Measurements from ENCODE around the gene CD99L2.

DNA sequence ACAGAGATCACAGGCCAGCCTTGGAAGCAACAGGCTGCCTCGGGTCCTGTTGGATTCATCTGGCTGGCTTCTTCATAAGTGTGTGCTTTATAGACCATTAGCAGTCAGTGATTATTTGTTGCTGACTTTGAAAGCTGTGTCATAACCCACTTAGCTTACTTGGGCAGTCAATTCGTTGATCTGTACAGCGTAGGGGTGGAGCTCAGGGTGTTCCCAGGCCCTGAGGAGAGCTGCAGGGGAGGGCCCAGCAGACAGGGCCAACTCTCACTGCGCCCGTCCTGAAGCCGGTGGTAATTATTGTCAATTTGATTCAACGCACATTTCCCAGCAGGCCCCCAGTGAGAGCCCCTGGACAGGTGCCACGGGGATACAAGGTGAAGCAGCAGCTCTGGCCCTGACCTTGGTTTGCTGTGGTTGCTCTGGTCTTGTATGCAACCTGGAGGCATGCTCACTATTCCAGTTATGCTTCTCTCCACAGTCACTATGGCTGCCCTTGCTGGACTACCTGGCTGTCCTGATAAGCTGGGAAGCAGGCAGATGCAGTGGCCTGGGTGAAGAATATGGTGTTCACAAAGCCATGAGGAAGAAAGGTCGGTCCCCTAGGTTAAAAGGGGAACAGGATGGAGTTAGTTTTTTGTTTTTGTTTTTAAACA is 44.6 kb upstream of the CD99L2 start:
- TF ChIP-seq, protein P1, sequence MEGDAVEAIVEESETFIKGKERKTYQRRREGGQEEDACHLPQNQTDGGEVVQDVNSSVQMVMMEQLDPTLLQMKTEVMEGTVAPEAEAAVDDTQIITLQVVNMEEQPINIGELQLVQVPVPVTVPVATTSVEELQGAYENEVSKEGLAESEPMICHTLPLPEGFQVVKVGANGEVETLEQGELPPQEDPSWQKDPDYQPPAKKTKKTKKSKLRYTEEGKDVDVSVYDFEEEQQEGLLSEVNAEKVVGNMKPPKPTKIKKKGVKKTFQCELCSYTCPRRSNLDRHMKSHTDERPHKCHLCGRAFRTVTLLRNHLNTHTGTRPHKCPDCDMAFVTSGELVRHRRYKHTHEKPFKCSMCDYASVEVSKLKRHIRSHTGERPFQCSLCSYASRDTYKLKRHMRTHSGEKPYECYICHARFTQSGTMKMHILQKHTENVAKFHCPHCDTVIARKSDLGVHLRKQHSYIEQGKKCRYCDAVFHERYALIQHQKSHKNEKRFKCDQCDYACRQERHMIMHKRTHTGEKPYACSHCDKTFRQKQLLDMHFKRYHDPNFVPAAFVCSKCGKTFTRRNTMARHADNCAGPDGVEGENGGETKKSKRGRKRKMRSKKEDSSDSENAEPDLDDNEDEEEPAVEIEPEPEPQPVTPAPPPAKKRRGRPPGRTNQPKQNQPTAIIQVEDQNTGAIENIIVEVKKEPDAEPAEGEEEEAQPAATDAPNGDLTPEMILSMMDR (IDR thresholded peaks at IDR 0.05), result no peak
- TF ChIP-seq POLR2A (IDR thresholded peaks at IDR 0.05), result no peak
- no peak for TF ChIP-seq POLR2AphosphoS5 (IDR thresholded peaks at IDR 0.05)
